Islet of Langerhans (tissue), 1 donor: ENCODE measurements around the gene DYRK1B.

Source experiments
- FAIRE-seq: peaks from one replicate; lab custom pipeline; 2011; peaks lifted over from hg19 to GRCh38; lab: Jason Lieb, UNC

DYRK1B gene

GRCh38 chr19:39852882-39853281 is 18.9 kb upstream of the DYRK1B start:
- FAIRE-seq = no peak

GRCh38 chr19:39850892-39851291 is 16.9 kb upstream of the DYRK1B start:
- no peak for FAIRE-seq

GRCh38 chr19:39848392-39848791 is 14.4 kb upstream of the DYRK1B start:
- FAIRE-seq = no peak

GRCh38 chr19:39847525-39847924 is 13.6 kb upstream of the DYRK1B start:
- FAIRE-seq = no peak

- no peak for FAIRE-seq
Measured at GRCh38 chr19:39846678-39847486, 12.9 kb upstream of the DYRK1B start.

- no peak for FAIRE-seq
Measured at GRCh38 chr19:39845933-39846677, 12.1 kb upstream of the DYRK1B start, which contains the start of gene FBL. Gene FBL (minus strand): TSS chr19:39846379. CDS start chr19:39846300, 79 bp downstream.

- no peak for FAIRE-seq
Measured at GRCh38 chr19:39845584-39845932, 11.6 kb upstream of the DYRK1B start.

- FAIRE-seq = no peak
Measured at GRCh38 chr19:39845172-39845571, 11.2 kb upstream of the DYRK1B start.

- FAIRE-seq = peak; percentile 91
Measured at GRCh38 chr19:39843919-39844793, 10.2 kb upstream of the DYRK1B start.

- no peak for FAIRE-seq
Measured at GRCh38 chr19:39842693-39843435, 8.9 kb upstream of the DYRK1B start.

GRCh38 chr19:39841041-39841440 is 7.1 kb upstream of the DYRK1B start:
- FAIRE-seq = no peak

- FAIRE-seq = no peak
Measured at GRCh38 chr19:39840492-39840891, 6.5 kb upstream of the DYRK1B start.

- no peak for FAIRE-seq
Measured at GRCh38 chr19:39839678-39840327, 5.8 kb upstream of the DYRK1B start.

GRCh38 chr19:39838569-39838968 is 4.6 kb upstream of the DYRK1B start:
- no peak for FAIRE-seq

GRCh38 chr19:39837978-39838377 is 4.0 kb upstream of the DYRK1B start:
- no peak for FAIRE-seq

- FAIRE-seq = peak; percentile 97
Measured at GRCh38 chr19:39834287-39834841, 402 bp upstream of the DYRK1B start.

GRCh38 chr19:39833160-39833463 is 850 bp downstream of the DYRK1B start:
- no peak for FAIRE-seq

- no peak for FAIRE-seq
Measured at GRCh38 chr19:39832341-39833083, 1.4 kb downstream of the DYRK1B start.

GRCh38 chr19:39831679-39832078 is 2.3 kb downstream of the DYRK1B start:
- FAIRE-seq = no peak

GRCh38 chr19:39830847-39831246 is 3.1 kb downstream of the DYRK1B start:
- FAIRE-seq = no peak

GRCh38 chr19:39830406-39830805 is 3.6 kb downstream of the DYRK1B start:
- no peak for FAIRE-seq
